PC-3 (cell line): ENCODE data around the gene ABCG1. TPM values are rescaled to one million over a fixed set of nuclear protein-coding genes. Genes with fewer than 3 reads are reported as not detected.

Source experiments
- ATAC-seq: fragments of 200-7000 bp; cut with Tn5 transposase; 2 replicates; pipeline ENCODE4 v1.9.1; 2020; ENCODE audit warnings: mild to moderate bottlenecking, moderate library complexity
- BruUV-seq: library from RNA; stranded (reverse); fragments of 400-500 nt; replicated peaks from 2 replicates; lab custom pipeline; 2021; lab: Mats Ljungman, UMichigan
- CTCF ChIA-PET: fragments of 300-600 bp; sonication (Branson Sonifier 250); formaldehyde crosslinking; loops from one replicate; lab custom pipeline; 2022; ENCODE audit warnings: antibody characterized with exemption; lab: Charles Lee
- POLR2A ChIA-PET: fragments of 300-600 bp; sonication (Branson Sonifier 250); formaldehyde crosslinking; loops from one replicate; lab custom pipeline; 2022; ENCODE audit warnings: antibody characterized with exemption; ENCODE audit not compliant: unreplicated experiment; lab: Charles Lee
- DNase-seq: peaks from one replicate; pipeline ENCODE4 v3.0.0-alpha.2; 2015
- H2AFZ ChIP-seq: fragments of 300-600 bp; sonication (generic); 2 replicates; pipeline ENCODE4 v1.6.0; 2016; ENCODE audit warnings: antibody characterized with exemption, low read length
- H3F3A ChIP-seq: fragments of 300-600 bp; sonication (generic); one replicate; pipeline ENCODE4 v1.6.0; 2017; ENCODE audit warnings: antibody characterized with exemption, low read length, control low read depth, mild to moderate bottlenecking; ENCODE audit not compliant: unreplicated experiment
- H3K27ac ChIP-seq: fragments of 300-600 bp; sonication (generic); 2 replicates; pipeline ENCODE4 v1.5.1; 2016; ENCODE audit warnings: mild to moderate bottlenecking, low read length
- H3K27me3 ChIP-seq: fragments of 300-600 bp; sonication (generic); 2 replicates; pipeline ENCODE4 v1.6.1; 2016; ENCODE audit warnings: low read length, mixed read lengths
- H3K36me3 ChIP-seq: fragments of 300-600 bp; sonication (generic); 2 replicates; pipeline ENCODE4 v1.6.1; 2016; ENCODE audit warnings: low read depth, mixed run types, low read length, mixed read lengths
- H3K4me1 ChIP-seq: fragments of 300-600 bp; sonication (generic); 2 replicates; pipeline ENCODE4 v1.5.1; 2016; ENCODE audit warnings: low read length; ENCODE audit not compliant: insufficient read depth
- H3K4me2 ChIP-seq: fragments of 300-600 bp; sonication (generic); 2 replicates; pipeline ENCODE4 v1.6.0; 2016; ENCODE audit warnings: low read length
- H3K4me3 ChIP-seq: fragments of 300-600 bp; sonication (generic); 2 replicates; pipeline ENCODE4 v1.5.1; 2016; ENCODE audit warnings: mild to moderate bottlenecking, low read length, mixed read lengths
- H3K79me2 ChIP-seq: fragments of 300-600 bp; sonication (generic); 2 replicates; pipeline ENCODE4 v1.6.1; 2017; ENCODE audit warnings: low read length, mixed read lengths
- H3K9ac ChIP-seq: fragments of 300-600 bp; sonication (generic); 2 replicates; pipeline ENCODE4 v1.6.0; 2016; ENCODE audit warnings: mild to moderate bottlenecking, low read length
- H3K9me2 ChIP-seq: fragments of 300-600 bp; sonication (generic); replicated peaks from 2 replicates; pipeline ENCODE4 v1.6.1; 2016; ENCODE audit warnings: mixed run types, low read length, mixed read lengths
- H3K9me3 ChIP-seq: fragments of 300-600 bp; sonication (generic); 2 replicates; pipeline ENCODE4 v1.6.1; 2016; ENCODE audit warnings: low read length, mixed read lengths
- H4K20me1 ChIP-seq: fragments of 300-600 bp; sonication (generic); 2 replicates; pipeline ENCODE4 v1.6.1; 2016; ENCODE audit warnings: low read length, mixed read lengths
- CTCF ChIP-seq: fragments of 300-600 bp; sonication (generic); conservative IDR thresholded peaks from 2 replicates; pipeline ENCODE4 v1.5.1; 2017; ENCODE audit warnings: antibody characterized with exemption, low read depth, mild to moderate bottlenecking, low read length
- EZH2 ChIP-seq: fragments of 300-600 bp; sonication (generic); IDR thresholded peaks from one replicate; pipeline ENCODE4 v1.6.1; 2017; ENCODE audit warnings: antibody characterized with exemption, mild to moderate bottlenecking, low read length; ENCODE audit not compliant: unreplicated experiment
- EZH2phosphoT487 ChIP-seq: fragments of 300-600 bp; sonication (generic); IDR thresholded peaks from 2 replicates; pipeline ENCODE4 v1.6.1; 2018; ENCODE audit warnings: mild to moderate bottlenecking, antibody characterized with exemption, low read length, borderline replicate concordance
- intact Hi-C: fragments of 100-400 bp; cut with micrococcal nuclease; formaldehyde crosslinking; loops from 2 replicates; pipeline ENCODE4 v1.9.0; 2023
- total RNA-seq: library from RNA; depleted of rRNA; stranded (reverse); fragments of >200 nt; gene quantifications from 2 replicates; pipeline ENCODE4 v1.2.3, GENCODE V29; 2014

The ABCG1 gene
- total RNA-seq, 1 experiment from 2014 or later = 0.66 TPM

DNA sequence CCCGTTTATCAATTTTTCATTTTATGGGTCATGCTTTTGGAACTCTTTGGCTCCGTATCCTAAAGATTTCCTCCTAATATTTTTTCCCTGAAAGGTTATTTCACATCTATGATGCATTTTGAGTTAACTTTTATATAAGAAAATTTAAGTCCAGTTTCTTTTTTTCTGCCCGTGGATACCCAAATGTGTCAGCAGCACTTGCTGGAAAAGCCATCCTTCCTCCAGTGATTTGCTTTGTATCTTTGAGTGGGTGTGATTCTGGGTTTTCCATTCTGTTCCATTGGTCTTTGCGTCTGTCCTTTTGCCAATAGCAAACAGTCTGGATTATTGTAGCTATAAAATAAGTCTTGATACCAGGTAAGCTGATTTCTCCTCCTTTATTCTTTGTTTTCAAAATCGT lies 15.6 kb upstream of the ABCG1 start:
- ATAC-seq (no peak), DNase-seq (no peak)
- Histone ChIP-seq H3F3A (no peaks in the 10 kb centered on the region), H3K79me2 (no peaks in the 10 kb centered on the region), H3K4me1 (peaks cover 13% of the 10 kb centered on the region), H3K9ac (no peak overlapping the region), H3K27ac (no peak overlapping the region), H2AFZ (no peak overlapping the region), H3K9me2 (no peaks in the 10 kb centered on the region), H3K4me2 (no peak overlapping the region), H4K20me1 (no peaks in the 10 kb centered on the region), H3K9me3 (no peaks in the 10 kb centered on the region), H3K36me3 (no peaks in the 10 kb centered on the region), H3K4me3 (no peak overlapping the region), H3K27me3 (no peaks in the 10 kb centered on the region)
- ChIA-PET POLR2A (no interaction called here), CTCF (no interaction called here)
- intact Hi-C loops = no loop called here
- BruUV-seq = no TSS peak
- TF ChIP-seq CTCF (no peak), EZH2 (no peak), EZH2phosphoT487 (no peak)

GRCh38 chr21:42203936-42204335 lies 15.0 kb upstream of the ABCG1 start:
- H3K27me3 ChIP-seq = no peaks in the 10 kb centered on the region
- DNase-seq (no peak), ATAC-seq (no peak)
- no peaks in the 10 kb centered on the region for H3K9me3 ChIP-seq
- H3K4me3 ChIP-seq = no peak overlapping the region
- no peak overlapping the region for H2AFZ ChIP-seq
- no peaks in the 10 kb centered on the region for H3K79me2 ChIP-seq
- CTCF ChIA-PET = no interaction called here
- no peaks in the 10 kb centered on the region for H3F3A ChIP-seq
- intact Hi-C loops = no loop called here
- no peaks in the 10 kb centered on the region for H3K9me2 ChIP-seq
- H3K4me1 ChIP-seq = peaks cover 12% of the 10 kb centered on the region
- H3K36me3 ChIP-seq = no peaks in the 10 kb centered on the region
- H4K20me1 ChIP-seq = no peaks in the 10 kb centered on the region
- no peak overlapping the region for H3K27ac ChIP-seq
- POLR2A ChIA-PET = no interaction called here
- no peak overlapping the region for H3K9ac ChIP-seq
- no TSS peak for BruUV-seq
- no peak for TF ChIP-seq CTCF
- no peak for TF ChIP-seq EZH2
- TF ChIP-seq EZH2phosphoT487 = no peak
- no peak overlapping the region for H3K4me2 ChIP-seq

DNA sequence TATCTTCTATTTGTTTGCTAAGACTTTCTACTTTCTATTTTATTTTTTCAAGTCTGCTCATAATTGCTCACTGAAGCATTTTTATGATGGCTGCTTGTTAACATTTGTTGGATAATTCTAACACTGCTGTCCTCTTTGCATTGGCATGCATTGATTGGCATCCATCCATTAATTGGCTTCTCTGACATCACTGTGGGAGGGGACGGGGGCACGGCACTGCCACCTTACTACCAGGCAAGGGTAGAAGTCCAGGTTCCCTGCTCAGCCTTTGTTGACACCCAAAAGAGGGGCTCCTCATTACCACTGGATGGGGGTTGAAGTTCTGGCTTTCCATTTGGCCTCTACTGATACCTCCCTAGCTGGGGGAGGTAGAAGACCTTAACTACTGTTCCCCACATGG lies 11.5 kb upstream of the ABCG1 start:
- H3K4me1 ChIP-seq = peaks cover 9% of the 10 kb centered on the region
- no peak overlapping the region for H2AFZ ChIP-seq
- no peaks in the 10 kb centered on the region for H3K27me3 ChIP-seq
- no peaks in the 10 kb centered on the region for H3K79me2 ChIP-seq
- H3K36me3 ChIP-seq = no peaks in the 10 kb centered on the region
- no peaks in the 10 kb centered on the region for H3K9me2 ChIP-seq
- ChIA-PET POLR2A (no interaction called here), CTCF (no interaction called here)
- no peak for TF ChIP-seq CTCF
- no peak for TF ChIP-seq EZH2phosphoT487
- no peak for TF ChIP-seq EZH2
- intact Hi-C loops = no loop called here
- H3K4me2 ChIP-seq = no peak overlapping the region
- no TSS peak for BruUV-seq
- no peak overlapping the region for H3K9ac ChIP-seq
- no peak overlapping the region for H3K27ac ChIP-seq
- H3F3A ChIP-seq = no peaks in the 10 kb centered on the region
- H3K9me3 ChIP-seq = no peaks in the 10 kb centered on the region
- DNase-seq (no peak), ATAC-seq (no peak)
- H4K20me1 ChIP-seq = no peaks in the 10 kb centered on the region
- no peak overlapping the region for H3K4me3 ChIP-seq
